Uterus (tissue), 2 donors: ENCODE results near the gene ADARB2.

Experiments
- CTCF ChIP-seq, 4 experiments: fragments of 200-600 bp in 2 of 4; fragments of 450-650 bp in 2 of 4; sonication (generic) in 2 of 4; IDR thresholded peaks; one replicate each; pipeline ENCODE4 v1.5.1; 2016 to 2019; ENCODE audit warnings: antibody characterized with exemption in 4 of 4, mild to moderate bottlenecking in 2 of 4, moderate library complexity in 1 of 4
- POLR2A ChIP-seq, 2 donors: fragments of 450-650 bp; IDR thresholded peaks; one replicate each; pipeline ENCODE4 v1.6.1; 2016; ENCODE audit warnings: antibody characterized with exemption in 2 of 2, mild to moderate bottlenecking in 1 of 2, moderate library complexity in 1 of 2

GRCh38 chr10:1638889-1639419 lies 98.4 kb downstream of the ADARB2 start:
- TF ChIP-seq CTCF (IDR thresholded peaks at IDR 0.05), result no peak
- no peak for TF ChIP-seq POLR2A (IDR thresholded peaks at IDR 0.05)
